Activated CD4-positive, alpha-beta T cell treated with anti-CD3 and anti-CD28 coated beads for 4 hours (primary cell): Measurements from ENCODE around the gene RAB11FIP3.

ENCODE experiments used
- DNase-seq, 2 donors: peaks; one replicate each; pipeline ENCODE4 v3.0.0-alpha.2; 2020

Gene RAB11FIP3

DNA sequence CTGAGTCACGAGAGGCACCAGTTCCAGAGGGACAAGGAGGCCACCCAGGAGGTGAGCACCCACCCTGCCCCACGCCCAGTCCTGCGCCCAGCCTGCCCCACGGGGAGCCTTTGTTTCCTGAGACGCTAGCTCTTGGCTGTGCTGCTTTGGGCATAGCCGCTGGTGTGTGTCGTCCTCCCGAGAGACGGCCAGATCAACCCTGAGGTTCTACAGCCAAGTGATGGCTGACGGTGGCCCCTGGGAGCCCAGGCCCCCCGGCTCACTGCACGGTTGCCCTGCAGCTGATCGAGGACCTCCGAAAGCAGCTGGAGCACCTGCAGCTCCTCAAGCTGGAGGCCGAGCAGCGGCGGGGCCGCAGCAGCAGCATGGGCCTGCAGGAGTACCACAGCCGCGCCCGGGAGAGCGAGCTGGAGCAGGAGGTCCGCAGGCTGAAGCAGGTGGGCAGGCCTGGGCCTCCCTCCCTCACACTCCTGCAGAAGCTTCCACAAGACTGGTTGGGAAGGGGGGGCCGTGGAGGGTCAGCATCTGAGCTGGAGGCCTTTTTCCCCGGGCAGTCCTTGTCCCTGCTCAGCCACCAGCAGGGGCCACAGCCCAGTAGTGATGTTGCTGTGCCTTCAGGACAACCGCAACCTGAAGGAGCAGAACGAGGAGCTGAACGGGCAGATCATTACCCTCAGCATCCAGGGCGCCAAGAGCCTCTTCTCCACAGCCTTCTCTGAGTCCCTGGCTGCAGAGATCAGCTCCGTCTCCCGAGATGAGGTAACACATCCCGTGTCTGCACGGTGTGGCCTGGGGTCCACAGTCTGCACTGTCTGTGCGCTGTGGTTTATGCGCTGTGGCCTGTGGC lies 94.6 kb downstream of the RAB11FIP3 start:
- no peak for DNase-seq

GRCh38 chr16:520847-521246 lies 95.4 kb downstream of the RAB11FIP3 start:
- no peak for DNase-seq

DNA sequence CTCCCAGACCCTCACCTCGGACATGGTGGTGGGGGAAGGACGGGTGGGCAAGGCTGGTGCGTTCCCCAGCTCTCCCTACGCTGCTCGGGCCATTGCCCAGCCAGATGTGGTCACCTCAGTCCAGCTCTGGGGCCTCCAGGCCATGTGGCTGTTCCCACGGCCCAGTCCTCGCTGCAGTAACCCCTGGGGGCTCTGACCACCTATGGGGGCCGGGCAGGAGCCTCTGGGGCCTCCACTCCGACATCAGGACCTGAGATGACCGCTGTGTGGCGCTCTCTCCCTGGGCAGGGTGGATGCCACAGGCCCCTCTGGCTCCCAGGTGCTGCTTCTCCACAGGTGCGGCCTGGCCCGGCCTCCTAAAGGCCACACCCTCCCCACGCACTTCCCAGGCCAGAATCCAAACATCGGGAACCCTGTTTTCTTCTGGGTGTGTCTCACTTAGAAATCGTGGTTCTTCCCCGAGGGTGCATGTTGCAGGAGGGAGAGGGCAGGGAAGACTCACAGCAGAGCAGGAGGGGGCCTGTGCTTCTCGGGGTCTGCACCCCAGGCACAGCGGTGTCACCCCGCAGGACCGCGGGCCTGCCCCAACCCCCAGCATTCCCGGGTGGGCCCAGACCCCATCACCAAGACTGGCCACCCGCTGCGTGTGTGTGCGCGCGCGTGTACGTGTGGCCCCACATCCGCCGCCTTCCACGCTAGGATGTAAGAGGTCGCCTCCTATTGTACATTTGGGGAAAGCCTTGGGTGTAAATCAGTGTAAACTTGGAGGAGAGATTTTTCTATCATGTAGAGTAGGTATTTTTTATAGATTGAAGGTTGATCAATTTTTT lies 96.1 kb downstream of the RAB11FIP3 start:
- DNase-seq = no peak

GRCh38 chr16:522320-523096 lies 97.1 kb downstream of the RAB11FIP3 start:
- no peak for DNase-seq

DNA sequence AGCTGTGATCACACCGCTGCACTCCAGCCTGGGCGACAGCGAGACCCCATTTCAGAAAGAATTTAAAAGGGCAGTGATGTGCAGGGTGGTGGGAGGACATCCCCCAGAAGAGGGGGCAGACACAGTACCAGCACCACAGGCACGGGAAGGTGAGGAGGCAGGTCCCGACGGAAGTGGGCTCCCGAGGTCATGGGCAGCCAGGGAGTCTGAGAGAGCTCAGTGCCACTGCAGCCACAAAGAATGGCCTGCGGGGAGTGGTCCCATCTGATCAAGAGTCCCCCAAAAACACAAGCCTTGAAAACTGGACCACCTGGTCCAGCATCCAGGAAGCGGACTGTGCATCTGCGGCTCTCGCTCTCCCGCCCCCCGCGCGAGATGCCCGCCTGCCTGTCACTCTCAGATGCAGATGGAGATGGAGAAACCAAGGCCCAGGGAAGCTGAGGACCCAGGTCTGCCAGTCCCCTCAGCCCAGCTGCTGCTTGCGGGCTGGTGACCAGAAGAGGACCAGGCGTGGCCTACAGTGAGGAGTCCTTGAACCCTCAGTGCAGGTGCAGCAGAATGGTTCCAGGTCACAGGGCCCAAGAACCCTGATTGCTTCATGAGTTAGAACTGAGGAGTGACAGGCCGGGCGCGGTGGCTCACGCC lies 97.8 kb downstream of the RAB11FIP3 start:
- no peak for DNase-seq

GRCh38 chr16:524274-525040 lies 99.0 kb downstream of the RAB11FIP3 start:
- DNase-seq = no peak

- DNase-seq = no peak
Measured at GRCh38 chr16:525123-525519, 99.7 kb downstream of the RAB11FIP3 start.

DNA sequence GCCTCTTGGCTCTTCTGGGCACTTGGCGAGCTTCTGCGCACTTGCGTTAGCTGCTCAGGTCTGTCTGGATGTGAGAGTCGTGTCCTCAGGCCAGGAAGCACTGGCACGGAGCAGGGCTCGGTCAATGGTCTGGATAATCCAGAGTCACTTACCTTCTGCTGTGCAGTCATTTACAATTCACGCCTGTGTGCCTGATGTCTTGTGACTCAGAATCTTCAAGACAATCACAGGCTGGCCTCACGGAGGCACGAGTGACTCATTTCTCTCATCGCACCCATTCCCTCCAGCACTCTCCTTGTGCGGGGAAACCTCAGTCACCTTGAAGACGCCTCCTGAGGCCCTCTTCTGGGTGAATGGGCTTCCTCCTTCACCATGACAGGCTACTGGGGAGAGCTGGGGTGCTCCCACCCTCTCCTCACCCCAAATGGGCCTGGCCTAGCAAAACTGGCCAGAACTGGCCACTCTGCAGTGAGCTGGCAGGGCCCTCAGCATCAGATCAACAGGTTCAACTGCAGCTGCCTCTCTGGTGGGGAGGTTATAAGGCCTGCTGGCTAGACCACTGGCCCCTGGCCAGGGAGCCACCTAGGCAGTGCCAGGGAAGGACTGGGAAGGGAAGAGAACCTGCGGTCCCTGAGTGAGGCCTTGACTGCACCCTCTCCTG lies 100.2 kb downstream of the RAB11FIP3 start:
- peak; percentile 69 to 77 for DNase-seq

DNA sequence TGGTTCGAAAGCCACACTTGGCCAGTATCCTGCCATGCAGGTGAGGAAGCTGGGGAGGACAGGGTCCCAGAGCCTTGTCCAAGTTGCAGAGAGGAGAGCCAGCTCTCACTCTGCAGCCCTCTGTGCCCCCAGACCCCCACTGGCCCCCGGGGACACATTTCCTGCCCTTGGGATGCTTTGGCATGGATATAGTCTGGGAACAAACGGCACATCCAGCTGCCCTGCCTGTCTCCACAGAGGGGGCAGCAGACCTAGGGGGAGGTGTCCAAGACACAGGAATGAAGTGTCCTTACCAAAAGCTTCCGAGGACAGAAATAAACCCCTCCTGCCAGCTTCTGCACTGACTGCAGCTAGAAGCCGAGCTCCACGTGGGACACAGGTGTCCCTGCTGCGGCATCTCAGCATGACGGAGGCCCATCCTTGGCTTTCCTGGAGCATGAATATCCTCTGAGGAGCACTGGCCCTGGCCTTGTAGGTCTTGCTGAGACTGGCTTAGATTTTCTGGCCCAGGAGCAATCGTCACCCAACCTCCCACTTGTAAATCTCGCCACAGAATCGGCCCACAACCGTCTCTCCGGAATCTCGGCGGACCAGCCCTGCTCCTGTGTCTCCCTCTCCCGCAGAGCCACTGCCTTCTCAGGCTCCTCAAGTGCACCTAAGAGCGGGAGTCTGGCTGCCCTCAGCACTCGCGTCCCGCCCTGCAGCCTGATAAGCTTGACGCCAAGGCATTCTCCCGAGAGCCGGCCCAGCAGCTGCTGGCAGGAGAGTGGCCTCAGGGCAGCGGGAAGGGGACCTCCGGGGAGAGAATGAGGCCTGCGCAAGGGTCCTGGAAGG lies 100.9 kb downstream of the RAB11FIP3 start:
- no peak for DNase-seq

DNA sequence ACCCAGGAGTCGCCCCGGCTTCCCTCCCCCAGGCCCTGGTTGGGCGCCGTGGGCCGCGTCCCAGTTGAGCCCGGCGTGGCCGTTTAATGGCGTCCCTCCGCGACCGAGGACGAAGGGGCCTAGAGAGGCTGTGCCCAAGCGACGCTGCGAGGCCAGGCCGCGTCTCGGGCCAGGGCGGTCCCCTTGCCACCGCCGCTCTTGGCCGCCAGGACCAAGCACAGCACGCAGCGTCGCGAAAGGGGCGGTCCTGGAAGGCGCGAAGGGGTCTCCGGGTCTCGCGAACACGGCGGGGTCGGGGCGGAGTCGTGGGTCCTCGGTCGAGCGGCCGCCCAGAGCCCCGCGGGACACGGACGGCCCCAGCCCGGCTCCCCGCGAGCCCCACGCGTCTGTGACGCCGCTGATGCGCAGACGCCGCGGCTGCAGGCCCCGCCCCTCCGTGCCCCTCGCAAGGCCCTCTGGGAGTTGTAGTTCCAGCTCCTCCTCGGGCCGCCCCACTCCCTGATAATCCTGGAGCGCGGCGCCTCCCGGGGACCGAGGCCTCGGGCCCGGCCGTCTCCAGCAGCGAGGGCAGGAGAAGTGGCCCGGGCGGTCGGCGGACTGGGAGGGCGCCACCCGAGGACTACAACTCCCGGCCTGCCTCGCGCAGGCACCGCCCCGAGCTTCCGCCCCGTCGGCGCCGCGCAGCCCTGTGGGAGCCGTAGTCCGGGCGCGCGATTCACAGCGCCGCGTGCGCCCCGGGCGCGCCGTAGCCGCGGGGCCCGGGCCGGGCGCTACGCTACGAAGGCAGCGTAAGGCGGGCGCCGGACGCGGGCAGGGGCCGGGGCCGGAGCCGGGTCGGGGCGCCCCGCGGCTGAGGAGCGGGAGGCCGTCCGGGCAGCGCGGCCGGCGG lies 101.8 kb downstream of the RAB11FIP3 start, which contains the start of gene CAPN15:
TSS of gene CAPN15 (plus strand) at position 698 of the 889 bp plus-strand sequence. CDS start 19,127 bp downstream, outside the sequence.
- peak; percentile 84 to 90 for DNase-seq

- DNase-seq = peak; percentile 41 to 49
Measured at GRCh38 chr16:528111-529011, 102.9 kb downstream of the RAB11FIP3 start.

- DNase-seq = no peak
Measured at GRCh38 chr16:529012-529575, 103.6 kb downstream of the RAB11FIP3 start.

- no peak for DNase-seq
Measured at GRCh38 chr16:530111-530817, 104.8 kb downstream of the RAB11FIP3 start.

DNA sequence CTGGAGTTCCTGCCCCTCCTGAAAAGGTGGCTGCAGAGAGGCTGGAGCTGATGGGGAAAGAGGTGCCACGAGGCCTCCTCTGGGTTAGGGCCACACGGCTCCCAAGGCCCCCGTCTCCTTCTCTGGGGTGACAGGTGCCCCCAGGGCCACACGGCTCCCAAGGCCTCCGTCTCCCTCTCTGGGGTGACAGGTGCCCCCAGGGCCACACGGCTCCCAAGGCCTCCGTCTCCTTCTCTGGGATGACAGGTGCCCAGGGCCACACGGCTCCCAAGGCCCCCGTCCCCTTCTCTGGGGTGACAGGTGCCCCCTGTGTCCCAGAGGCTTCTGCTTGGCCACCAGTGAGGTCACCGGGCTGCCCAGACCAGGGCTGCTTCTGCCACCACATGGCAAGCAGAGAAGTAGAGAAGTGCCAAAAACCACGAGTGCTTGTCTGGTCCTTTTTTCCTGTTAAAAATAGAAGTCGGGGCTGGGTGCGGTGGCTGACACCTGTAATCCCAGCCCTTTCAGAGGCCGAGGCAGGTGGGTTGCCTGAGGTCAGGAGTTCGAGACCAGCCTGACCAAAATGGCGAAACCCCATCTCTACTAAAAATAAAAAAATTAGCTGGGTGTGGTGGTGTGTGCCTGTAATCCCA lies 106.2 kb downstream of the RAB11FIP3 start:
- DNase-seq = no peak

DNA sequence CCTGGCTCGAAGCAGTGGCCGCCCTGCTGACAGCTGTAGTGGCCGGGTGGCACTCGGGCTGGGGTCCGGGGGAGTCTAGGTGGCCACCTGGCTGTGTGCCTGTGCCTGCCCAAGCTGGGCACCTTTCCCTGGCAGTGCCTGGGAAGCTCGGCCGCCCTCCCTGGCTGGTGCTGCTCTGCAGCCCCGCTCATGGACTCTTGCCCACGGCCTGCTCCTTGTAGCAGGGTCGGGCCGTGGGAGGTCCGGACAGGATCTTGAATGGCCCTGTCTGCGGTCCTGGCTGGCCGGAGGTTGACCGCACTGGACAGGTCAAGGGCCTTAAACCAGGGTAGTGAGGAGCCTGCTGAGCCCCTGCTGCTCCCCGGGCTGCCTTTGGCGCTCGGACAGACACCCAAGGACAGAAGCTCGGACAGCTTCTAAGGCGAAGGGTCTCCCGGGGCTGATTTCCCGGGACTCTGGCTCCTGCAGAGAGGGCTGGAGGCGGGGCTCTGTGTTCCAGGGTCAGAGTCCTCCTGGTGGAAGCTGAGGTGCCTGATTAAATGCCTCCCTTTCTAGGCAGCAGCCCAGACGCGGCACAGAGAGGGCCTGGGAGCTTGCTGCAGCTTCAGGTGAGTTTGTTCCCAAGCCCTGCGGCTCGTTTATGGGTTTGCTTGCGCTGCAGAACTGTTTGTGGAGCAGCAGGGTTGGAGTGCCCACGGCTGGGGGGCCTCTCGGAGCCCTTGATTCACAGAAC lies 108.1 kb downstream of the RAB11FIP3 start:
- no peak for DNase-seq

GRCh38 chr16:534135-534534 lies 108.7 kb downstream of the RAB11FIP3 start:
- DNase-seq = no peak
